Parathyroid adenoma (tissue), 2 donors: Measurements from ENCODE around the gene TMEM101.
A peak's percentile ranks its signal among the peaks of the same experiment; 100 is the strongest.

Experiments
- H2AFZ ChIP-seq: fragments of 300-600 bp; sonication (generic); one replicate; pipeline ENCODE4 v1.7.0; 2017; ENCODE audit warnings: antibody characterized with exemption, mild to moderate bottlenecking
- H3K27ac ChIP-seq: fragments of 300-600 bp; sonication (generic); one replicate; pipeline ENCODE4 v1.7.0; 2017
- H3K27me3 ChIP-seq: fragments of 300-600 bp; sonication (generic); one replicate; pipeline ENCODE4 v1.7.0; 2017; ENCODE audit warnings: low read length; ENCODE audit not compliant: control insufficient read depth, insufficient read depth
- H3K36me3 ChIP-seq: fragments of 300-600 bp; sonication (generic); one replicate; pipeline ENCODE4 v1.7.0; 2017; ENCODE audit warnings: low read length; ENCODE audit not compliant: control insufficient read depth, insufficient read depth
- H3K4me1 ChIP-seq: fragments of 300-600 bp; sonication (generic); one replicate; pipeline ENCODE4 v1.7.0; 2017; ENCODE audit warnings: control low read depth
- H3K4me2 ChIP-seq: fragments of 300-600 bp; sonication (generic); one replicate; pipeline ENCODE4 v1.7.0; 2017; ENCODE audit warnings: low read length
- H3K4me3 ChIP-seq: fragments of 300-600 bp; sonication (generic); one replicate; pipeline ENCODE4 v1.7.0; 2017; ENCODE audit warnings: low read depth, low read length
- H3K79me2 ChIP-seq: fragments of 300-600 bp; sonication (generic); one replicate; pipeline ENCODE4 v1.7.0; 2017; ENCODE audit warnings: control low read depth
- H3K9ac ChIP-seq: fragments of 300-600 bp; sonication (generic); one replicate; pipeline ENCODE4 v1.7.0; 2017; ENCODE audit warnings: mild to moderate bottlenecking
- H3K9me3 ChIP-seq: fragments of 300-600 bp; sonication (generic); one replicate; pipeline ENCODE4 v1.7.0; 2017; ENCODE audit warnings: low read length; ENCODE audit not compliant: control insufficient read depth
- TF ChIP-seq, protein P1 (sequence below): fragments of 300-600 bp; sonication (generic); IDR thresholded peaks from one replicate; pipeline ENCODE4 v1.7.0; 2017; ENCODE audit warnings: antibody characterized with exemption, mild to moderate bottlenecking
- donor health status: primary hyperparathyroidism.

The TMEM101 gene

DNA sequence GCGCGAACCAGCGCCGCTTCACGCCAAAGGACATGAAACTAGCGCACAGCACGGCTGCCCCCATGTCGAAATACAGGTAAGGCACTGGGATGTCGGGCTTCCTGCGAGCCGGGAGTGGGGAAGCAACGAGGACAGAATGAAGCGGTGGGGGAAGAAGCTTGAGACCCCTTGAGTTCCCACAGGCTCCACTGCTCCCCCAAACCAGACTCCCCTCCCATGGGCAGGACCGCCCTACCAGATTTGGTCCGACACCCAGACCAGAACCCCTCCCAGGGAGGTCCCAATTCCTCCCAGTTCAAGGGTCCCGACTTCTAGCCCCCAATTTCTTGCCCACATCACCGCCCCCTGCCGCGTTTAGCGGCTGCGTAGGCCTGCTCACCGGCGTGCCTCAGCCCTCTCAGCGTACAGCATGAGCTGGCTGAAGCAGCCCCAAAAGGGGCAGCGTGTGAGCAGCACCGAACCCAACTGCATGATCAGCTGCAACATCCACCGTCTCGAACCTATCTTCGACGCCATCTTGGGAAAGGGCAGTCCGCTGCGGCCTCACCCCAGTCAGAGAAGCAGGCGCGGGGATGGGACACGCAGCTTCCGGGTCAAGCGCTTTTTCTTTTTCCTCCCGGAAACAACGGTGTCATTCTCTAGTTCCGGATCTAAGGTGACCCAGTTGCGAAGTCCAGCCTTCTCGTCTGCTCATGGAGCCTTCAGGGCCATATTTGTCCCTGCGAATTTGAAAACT lies at the start of gene TMEM101:
TSS of gene TMEM101 (minus strand) at position 527 of the 736 bp plus-strand sequence. CDS start at position 516, 11 bp downstream.
- Histone ChIP-seq H3K27ac (peak within 1 kb of the TSS; percentile 77), H3K4me3 (peak within 1 kb of the TSS; percentile 99), H3K79me2 (no peaks in the 10 kb centered on the region), H3K9me3 (no peaks in the 10 kb centered on the region), H3K36me3 (no peaks in the 10 kb centered on the region), H3K27me3 (no peaks in the 10 kb centered on the region), H3K9ac (peak within 1 kb of the TSS; percentile 16), H2AFZ (peak within 1 kb of the TSS; percentile 87), H3K4me2 (peak within 1 kb of the TSS; percentile 92), H3K4me1 (peaks cover 4% of the 10 kb centered on the region)
- TF ChIP-seq, protein P1, sequence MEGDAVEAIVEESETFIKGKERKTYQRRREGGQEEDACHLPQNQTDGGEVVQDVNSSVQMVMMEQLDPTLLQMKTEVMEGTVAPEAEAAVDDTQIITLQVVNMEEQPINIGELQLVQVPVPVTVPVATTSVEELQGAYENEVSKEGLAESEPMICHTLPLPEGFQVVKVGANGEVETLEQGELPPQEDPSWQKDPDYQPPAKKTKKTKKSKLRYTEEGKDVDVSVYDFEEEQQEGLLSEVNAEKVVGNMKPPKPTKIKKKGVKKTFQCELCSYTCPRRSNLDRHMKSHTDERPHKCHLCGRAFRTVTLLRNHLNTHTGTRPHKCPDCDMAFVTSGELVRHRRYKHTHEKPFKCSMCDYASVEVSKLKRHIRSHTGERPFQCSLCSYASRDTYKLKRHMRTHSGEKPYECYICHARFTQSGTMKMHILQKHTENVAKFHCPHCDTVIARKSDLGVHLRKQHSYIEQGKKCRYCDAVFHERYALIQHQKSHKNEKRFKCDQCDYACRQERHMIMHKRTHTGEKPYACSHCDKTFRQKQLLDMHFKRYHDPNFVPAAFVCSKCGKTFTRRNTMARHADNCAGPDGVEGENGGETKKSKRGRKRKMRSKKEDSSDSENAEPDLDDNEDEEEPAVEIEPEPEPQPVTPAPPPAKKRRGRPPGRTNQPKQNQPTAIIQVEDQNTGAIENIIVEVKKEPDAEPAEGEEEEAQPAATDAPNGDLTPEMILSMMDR = no peak

DNA sequence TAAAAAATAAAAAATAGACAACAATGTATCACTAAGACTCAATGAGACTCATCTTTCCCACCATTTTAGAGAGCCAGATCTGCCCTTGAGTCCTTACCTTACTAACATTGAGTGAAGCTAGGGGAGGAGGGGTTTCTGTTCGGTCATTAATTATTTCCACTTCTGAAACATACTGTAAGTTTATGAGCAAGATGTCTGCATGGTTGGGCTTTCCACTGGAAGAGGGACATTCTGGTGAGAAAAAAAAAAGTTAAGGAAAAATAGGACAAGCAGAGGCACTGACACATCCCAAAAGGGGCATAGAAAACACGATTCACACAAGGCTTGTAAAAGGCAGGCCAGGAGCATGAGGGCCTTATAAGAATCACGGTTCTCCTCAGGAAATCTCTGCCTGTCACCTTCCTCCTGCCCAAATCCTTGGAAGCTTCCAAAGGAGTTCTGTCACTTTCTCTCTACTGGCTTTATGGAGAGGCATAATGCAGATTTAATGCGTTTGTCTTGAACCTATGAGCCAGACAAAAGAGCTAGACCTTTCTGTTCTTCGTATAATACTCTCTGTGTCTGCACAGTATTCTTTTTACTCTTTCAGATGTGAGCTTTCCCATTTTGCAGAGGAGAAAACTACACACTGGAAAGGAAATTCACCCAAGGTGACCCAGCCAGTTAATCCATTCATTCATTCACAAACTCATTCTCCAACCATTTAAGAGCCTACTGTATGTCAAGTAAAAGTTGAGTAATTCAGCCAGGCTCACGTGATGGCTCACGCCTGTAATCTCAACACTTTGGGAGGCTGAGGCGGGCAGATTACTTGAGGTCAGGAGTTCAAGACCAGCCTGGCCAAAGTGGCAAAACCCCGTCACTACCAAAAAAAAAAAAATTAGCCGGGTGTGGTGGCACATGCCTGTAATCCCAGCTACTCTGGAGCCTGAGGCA lies 49.2 kb upstream of the TMEM101 start:
- H2AFZ ChIP-seq = no peak overlapping the region
- no peaks in the 10 kb centered on the region for H3K27me3 ChIP-seq
- no peak overlapping the region for H3K9ac ChIP-seq
- H3K9me3 ChIP-seq = no peaks in the 10 kb centered on the region
- H3K79me2 ChIP-seq = peaks cover 49% of the 10 kb centered on the region
- H3K4me1 ChIP-seq = peaks cover 5% of the 10 kb centered on the region
- TF ChIP-seq, protein P1 = no peak
- no peak overlapping the region for H3K4me2 ChIP-seq
- no peaks in the 10 kb centered on the region for H3K36me3 ChIP-seq
- no peak overlapping the region for H3K27ac ChIP-seq
- H3K4me3 ChIP-seq = no peak overlapping the region

DNA sequence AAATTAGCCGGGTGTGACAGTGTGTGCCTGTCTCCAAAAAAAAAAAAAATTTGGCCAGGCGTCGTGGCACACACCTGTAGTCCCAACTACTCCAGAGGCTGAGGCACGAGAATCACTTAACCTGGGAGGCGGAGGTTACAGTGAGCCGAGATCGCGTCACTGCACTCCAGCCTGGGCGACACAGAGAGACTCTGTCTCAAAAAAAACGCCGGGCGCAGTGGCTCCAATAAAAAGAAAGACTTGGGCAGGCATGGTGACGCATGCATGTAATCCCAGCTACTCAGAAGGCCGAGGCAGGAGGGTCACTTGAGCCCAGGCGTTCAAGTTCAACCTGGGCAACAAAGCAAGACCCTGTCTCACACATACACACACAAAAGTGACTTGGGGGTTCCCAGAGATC lies 48.1 kb upstream of the TMEM101 start:
- H3K36me3 ChIP-seq = no peaks in the 10 kb centered on the region
- no peak overlapping the region for H3K4me3 ChIP-seq
- no peak overlapping the region for H3K27ac ChIP-seq
- H2AFZ ChIP-seq = no peak overlapping the region
- no peaks in the 10 kb centered on the region for H3K27me3 ChIP-seq
- H3K9ac ChIP-seq = no peak overlapping the region
- H3K4me2 ChIP-seq = no peak overlapping the region
- H3K4me1 ChIP-seq = peaks cover 5% of the 10 kb centered on the region
- TF ChIP-seq, protein P1 = no peak
- H3K9me3 ChIP-seq = no peaks in the 10 kb centered on the region
- H3K79me2 ChIP-seq = peaks cover 52% of the 10 kb centered on the region

DNA sequence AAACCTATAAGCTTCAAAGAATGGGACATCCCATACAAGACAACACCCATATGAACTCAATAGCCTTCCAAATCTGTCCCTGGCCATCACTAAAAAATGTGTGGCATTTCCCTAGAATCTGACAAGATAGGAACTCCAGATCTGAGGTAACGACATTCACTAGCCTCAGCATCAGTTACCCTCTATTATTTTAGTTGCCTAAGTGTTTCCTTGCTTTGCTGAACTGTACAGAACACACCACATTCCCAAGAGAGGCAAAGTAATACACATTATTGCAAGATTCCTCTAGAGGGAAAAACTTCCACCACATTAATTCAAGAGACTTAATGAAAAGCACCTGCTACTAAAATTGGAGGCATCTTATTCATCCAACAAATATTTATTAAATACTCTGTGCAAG lies 46.7 kb upstream of the TMEM101 start:
- Histone ChIP-seq H3K4me1 (no peaks in the 10 kb centered on the region), H3K27ac (no peak overlapping the region)

More for the DNA sequence above, 46.7 kb upstream of the TMEM101 start:
- Histone ChIP-seq H2AFZ (no peak overlapping the region), H3K4me3 (no peak overlapping the region), H3K4me2 (no peak overlapping the region), H3K9ac (no peak overlapping the region), H3K27me3 (no peaks in the 10 kb centered on the region), H3K36me3 (no peaks in the 10 kb centered on the region), H3K79me2 (peaks cover 49% of the 10 kb centered on the region), H3K9me3 (no peaks in the 10 kb centered on the region)
- TF ChIP-seq, protein P1 = no peak
